GM19467 (cell line): ENCODE results near the gene TRIM23.
A peak's percentile ranks its signal among the peaks of the same experiment; 100 is the strongest.
"Not testable (repeated sequence)": the region's sequence is repeated elsewhere in the genome, so short reads cannot be mapped to it uniquely, and the experiment has no call there.

Experiments used
- ATAC-seq: cut with Tn5 transposase; IDR thresholded peaks from one replicate; pipeline ENCODE4 v1.9.1; 2021; ENCODE audit warnings: mild to moderate bottlenecking, moderate library complexity; ENCODE audit not compliant: unreplicated experiment

TRIM23 gene

DNA sequence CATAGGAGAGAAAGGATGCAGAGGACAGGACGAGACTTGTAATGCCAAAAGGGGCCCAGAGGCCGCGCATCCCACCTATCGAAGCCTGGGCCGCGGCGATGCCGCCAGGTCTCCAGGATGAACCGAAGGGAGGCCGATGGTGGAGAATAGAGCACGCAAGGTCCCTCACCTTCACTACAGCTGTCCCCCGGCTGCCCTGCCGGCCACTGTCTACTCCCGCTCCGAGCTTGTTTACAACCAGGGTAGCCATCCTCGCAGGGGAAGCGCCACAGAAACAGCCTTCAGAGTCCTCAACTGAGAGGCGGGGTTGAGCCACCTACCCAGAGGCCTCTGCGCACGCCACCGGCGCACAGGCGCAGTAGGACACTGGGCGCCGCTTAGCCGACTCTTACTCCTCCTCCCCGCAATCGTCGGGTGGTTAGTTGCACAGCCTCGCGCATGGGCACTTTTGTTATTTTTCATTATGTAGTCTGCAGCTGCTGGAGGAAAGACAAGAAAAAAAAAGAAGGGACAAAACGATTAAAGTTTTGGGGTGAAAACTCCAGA, at the start of gene TRIM23:
TRIM23 (minus strand) TSS at position 309 of the 546 bp plus-strand sequence; CDS start at position 250, 59 bp downstream.
- peak; percentile 93 for ATAC-seq

DNA sequence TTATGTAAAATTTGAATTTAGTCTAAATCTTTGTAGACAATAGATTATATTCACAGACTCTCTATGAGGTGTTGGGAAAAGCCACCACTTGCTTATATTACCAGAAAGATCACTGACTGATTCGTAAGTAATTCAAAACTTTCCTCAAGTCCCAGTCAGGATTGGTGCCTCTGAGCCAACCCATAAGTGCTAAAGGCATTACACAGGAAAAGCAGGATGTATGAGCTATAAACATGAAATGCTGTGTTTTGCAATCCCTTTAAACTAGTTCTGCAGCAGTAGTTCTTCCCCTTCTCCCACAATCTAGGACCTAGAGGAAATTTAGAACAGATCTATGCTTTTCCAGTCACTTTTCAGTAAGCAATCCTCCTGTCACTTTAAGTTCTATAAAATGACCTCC, 48.7 kb upstream of the TRIM23 start:
- ATAC-seq = no peak

DNA sequence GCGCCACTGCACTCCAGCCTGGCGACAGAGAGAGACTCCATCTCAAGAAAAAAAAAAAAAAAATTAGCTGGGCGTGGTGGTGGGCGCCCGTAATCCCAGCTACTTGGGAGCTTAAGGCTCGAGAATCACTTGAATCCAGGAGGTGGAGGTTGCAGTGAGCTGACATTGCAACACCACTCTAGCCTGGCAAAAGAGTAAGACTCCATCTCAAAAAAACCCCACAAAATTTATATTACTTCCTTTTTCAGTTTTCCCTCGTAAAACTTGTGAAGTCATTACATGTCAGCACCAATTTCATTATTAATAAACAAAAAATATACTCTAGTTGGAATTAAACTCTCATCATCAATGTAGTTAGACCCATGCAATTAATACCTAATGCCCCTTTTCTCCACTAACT, 44.6 kb upstream of the TRIM23 start:
- ATAC-seq = no peak

DNA sequence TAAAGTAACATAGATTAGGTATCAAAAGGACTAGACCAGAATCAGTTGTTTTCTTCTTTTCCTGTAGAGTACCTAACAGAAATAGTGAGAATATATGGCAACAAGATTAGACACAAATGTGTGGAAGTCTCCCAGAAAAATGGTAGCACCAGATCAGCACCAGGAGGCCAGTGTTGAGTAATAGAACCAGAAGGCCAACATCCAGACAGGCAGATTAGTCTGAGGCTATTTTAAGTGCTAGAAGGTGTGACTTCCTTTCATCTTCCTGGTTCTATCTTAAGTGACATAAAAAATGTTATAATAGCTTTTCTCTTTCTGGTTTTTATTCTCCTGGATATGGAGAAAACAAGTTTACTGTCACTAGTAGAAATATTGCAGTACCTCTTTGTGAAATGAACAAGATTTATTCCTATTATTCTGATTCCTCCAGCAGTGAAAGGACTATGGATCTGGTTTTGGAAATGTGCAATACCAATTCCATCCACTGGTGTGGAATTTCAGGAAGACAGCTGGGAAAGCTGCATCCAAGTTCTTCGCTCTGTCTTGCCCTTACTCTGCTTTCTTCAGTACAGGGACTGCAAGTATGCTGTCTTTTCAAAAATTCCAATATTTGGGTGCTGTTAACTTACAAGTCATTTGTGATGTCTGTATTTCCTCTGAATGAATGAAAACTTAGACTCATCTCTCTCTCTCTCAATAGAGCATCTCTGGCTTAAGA, 39.8 kb upstream of the TRIM23 start:
- no peak for ATAC-seq

DNA sequence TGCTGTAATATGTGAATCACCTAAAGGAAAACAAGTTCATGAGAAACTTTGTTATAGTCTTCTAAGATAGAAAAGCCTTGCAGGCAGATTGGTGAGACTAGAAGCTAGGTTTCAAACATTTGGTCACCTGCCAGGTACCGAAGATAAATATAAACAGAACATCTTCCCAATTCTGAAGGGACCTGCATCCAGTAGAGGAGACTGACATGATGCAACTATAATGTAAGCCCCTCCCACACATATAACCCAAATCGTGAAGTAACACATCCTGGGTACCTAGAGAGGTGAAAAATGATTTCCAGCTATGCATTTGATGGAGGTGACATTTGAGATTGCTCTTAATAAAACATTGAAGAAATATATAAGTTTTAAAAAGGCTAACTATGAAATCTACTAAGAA, 30.6 kb upstream of the TRIM23 start:
- no peak for ATAC-seq

DNA sequence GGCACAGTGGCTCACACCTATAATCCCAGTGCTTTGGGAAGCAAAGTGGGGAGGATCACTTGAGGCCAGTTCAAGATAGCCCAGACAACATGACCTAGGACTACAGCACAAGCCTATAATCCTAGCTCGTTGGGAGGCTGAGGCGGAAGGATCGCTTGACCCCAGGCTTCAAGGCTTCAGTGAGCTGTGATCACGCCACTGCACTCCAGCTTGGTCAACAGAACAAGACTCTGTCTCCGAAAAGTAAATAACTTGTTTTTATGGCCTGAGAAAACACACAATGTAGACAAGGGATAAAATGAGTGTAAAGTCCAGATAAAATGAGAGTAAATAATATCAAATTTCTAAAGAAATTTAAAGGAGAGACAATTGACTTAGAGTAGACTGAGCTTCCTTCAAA, 27.0 kb upstream of the TRIM23 start:
- no peak for ATAC-seq

DNA sequence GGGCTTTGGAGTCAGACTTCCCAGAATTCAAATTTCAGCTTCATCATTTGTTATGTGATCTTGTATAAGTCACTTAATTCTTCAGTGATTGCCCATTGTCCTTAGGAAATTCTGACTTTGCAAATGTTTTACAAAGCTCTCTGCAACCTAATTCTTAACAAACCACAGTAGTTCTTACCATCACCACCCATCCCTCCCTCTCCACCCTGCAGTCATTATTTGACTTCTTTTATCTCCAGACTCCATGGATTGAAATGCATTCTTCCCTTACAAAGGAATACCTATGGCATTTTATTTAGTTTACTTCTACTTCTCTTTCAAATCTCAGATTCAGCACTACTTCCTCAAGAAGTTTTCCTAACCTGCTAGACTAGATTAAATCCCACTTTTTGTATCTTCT, 23.8 kb upstream of the TRIM23 start:
- no peak for ATAC-seq

DNA sequence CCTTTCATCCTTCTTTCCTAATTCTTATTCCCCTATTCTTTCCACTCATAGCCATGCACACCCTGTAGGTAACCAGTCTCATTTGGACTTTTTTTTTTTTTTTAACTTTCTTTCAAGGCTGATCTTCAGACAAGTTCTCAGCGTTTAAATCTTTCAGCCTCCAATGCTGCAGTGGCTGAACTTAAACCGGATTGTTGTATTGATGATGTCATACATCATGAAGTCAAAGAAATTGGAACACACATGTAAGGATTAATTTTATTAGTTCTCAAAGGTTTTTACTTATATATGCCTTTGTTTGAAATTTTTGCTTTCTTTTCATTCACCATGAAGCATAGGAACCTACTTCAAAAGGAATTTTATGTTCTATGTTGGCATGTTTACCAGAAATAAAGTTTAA, 22.8 kb upstream of the TRIM23 start:
- no peak for ATAC-seq

DNA sequence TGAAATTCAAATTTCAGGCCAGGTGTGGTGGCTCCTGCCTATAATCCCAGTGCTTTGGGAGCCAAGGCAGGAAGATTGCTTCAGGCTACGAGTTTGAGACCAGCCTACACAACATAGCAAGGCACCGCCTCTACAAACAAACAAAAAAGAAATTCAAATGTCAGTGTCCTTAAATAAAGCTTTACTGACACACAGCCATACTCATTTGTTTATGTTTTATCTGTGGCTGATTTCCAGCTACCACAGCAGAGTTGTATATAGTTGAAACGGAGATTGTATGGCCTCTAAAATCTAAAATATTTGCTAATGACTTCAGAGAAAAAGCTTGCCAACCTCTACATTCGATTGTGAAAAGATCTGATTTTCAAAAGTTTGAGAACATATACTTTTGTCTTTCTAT, 16.1 kb upstream of the TRIM23 start:
- no peak for ATAC-seq

DNA sequence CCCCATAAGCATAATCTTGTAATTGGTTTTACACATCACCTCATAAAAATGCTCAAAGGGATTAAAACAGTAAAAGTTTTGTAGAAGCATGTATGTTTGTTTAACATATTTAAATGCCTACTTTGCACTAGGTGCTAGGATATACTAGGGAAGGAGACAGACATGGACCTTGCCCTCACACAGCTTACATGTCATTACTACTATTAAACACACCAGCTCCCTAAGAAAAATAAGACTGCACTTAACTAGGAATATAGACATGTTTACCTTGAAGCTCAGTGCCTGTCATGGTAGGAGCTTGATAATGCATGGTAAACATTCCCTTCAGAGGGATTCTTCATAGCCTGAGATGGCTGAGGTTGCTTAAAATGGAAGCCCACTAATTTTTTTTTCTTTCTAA, 6.8 kb upstream of the TRIM23 start:
- ATAC-seq = no peak

DNA sequence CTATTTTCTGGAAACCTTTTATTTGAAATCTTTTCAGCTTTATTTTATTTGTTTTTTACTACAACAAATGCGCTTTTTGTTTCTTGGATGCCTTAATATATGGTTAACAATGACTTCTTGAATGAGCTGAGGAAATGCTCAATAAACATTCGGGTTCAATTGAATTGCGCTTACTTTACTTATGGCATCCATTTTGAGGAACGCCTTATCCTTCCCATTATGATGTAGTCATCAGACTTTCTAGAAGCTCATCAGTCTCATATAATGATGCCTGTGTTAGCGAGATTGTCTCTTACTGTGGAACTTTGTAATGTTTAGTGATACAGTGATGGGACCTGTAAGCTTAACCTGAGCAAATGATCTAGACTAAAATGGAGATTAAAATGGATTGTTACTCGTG, 1.6 kb upstream of the TRIM23 start:
- ATAC-seq = no peak

DNA sequence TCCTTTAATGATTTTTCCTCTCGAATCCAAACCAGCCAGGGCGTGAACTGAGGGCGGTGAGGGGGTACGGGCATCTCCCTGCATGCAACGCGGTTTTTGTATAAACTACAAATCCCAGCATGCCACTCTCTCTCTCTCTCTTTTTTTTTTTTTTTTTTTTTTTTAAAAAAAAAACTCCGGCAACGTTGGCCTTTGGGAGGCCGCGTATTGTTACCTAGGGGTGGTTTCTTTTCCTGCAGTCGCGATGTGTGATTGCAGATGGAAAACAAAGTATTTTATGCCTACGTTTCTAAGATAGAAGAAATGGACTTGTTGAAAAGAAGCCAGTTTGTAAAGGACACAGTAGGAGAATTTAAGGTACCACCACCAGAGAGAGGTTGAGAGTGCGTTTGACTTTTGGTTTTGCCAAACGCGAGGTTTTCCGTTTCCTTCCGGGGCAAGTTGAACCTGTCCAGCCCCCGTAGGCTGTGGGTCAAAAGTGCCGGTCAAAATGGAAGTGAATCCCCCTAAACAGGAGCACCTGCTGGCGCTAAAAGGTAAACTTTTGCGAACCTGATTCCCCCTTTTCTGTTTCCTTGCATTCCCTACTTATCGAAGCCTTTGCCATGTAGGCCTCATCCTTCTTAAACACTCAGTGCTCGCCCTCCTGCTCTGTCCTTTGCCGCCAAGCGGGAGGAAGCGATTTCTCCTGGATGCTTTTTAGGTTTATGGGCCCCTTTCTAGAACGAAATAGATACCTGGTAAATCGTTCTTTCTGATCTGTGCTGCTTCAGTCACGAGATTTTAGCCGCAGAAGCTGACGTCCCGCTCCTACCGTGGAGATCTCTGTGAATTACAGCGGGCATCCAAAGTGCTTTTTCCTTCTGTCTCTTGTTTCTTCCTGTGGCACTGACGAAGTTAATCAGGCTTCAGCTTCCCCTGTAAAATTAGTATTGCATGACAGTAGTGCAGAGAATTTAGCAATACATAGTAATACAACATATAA, 730 bp upstream of the TRIM23 start, which contains the start of the genes SHLD3 and TRAPPC13:
SHLD3 (plus strand) TSS at position 457 of the 985 bp plus-strand sequence. CDS start 4,561 bp downstream, outside the sequence.
TRAPPC13 (plus strand) TSS at position 457 of the 985 bp plus-strand sequence; CDS start at position 491, 34 bp downstream.
- ATAC-seq = peak; percentile 70

DNA sequence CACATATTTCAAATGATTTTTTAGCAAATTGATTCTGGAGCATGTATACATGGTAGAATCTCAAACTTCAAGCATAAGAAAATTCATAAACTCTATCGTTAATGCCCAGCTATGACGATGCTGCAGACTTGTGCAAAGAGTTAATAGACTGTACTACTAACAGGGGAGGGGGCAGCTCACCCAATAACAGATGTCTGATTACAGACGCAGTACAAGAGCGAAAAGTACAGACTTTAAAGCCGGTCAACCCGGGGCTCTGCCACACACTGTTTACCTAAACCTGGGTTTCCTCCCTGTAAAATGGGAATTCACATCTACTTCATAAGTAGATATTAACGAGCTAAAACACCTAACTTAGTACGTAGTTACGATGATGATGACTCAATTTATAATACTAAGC, 651 bp downstream of the TRIM23 start:
- ATAC-seq = no peak

DNA sequence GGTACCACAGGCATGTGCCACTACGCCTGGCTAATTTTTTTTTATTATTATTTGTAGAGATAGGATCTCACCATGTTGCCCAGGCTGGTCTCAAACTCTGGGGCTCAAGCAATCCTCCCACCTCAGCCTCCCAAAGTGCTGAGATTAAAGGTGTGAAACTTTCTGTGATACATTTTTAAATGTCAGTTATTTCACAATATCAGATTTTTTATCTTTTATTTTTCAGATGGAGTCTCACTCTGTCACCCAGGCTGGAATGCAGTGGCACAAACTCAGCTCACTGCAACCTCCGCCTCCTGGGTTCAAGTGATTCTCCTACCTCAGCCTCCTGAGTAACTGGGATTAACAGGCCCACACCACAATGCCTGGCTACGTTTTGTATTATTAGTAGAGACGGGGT, 2.2 kb downstream of the TRIM23 start:
- ATAC-seq = not testable (repeated sequence)

DNA sequence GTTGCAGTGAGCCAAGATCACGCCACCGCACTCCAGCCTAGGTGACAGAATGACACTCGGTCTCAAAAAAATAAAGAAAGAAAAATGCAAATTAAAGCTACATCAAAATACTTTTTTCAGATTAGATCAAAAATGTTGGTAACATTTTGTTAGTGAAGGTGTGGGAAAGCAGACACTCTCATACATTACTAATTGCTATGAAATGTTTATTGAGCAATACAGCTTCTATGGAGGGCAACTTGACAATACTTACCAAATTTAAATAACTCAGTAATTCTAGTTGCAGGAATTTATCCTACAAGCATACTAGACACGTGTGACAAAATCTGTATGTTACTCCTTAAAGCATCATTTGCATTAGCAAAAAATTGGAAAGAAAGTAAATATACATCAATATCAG, 4.1 kb downstream of the TRIM23 start:
- ATAC-seq = no peak

DNA sequence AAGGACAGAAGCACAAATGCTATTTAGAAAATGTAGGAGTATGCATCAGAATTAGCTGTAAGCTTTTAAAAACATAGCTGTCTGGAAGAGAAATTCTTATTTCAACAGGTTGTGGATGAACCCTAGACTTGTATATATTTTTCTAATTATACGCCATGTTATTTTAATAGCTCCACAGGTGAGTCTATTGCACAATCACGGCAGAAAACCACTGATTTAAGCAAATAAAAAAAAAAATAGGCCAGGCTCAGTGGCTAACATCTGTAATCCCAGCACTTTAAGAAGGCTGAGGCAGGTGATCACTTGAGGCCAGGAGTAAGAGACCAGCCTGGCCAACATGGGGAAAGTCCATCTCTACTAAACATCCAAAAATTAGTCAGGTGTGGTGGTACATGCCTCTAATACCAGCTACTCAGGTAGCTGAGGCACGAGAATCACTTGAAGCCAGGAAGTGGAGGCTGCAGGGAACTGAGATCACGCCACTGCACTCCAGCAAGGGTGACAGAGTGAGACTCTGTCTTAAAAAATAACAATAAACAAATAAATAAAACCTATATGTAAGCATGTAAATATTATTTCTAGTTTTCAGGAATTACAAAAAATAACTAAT, 11.7 kb downstream of the TRIM23 start:
- no peak for ATAC-seq

DNA sequence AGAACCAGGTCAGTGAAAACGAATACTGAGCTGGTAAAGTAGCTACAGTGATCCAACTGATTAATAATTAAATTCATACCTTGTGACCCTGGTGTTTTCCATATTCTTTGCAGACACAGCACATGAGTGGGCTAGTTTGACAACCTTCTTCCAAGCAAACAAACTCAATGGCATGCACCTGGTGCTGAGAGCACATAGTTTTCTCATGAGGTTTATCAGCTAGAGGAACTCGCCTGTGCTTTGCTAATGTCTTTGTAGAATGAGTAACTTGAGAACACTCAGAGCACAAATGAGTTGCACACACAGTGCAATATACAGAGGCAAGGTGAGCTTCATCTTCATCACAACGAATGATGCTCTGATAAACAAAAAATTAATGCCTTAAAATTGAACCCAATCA, 12.6 kb downstream of the TRIM23 start:
- no peak for ATAC-seq

DNA sequence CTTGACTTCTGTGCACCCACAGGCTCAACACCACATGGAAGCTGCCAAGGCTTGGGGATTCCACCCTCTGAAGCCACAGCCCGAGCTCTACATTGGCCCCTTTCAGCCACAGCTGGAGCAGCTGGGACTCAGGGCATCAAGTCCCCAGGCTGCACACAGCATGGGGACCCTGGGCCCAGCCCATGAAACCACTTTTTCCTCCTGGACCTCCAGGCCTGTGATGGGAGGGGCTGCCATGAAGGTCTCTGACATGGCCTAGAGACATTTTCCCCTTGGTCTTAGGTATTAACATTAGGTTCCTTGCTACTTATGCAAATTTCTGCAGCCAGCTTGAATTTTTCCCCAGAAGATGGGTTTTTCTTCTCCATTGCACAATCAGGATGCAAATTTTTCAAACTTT, 22.4 kb downstream of the TRIM23 start:
- ATAC-seq = not testable (repeated sequence)

DNA sequence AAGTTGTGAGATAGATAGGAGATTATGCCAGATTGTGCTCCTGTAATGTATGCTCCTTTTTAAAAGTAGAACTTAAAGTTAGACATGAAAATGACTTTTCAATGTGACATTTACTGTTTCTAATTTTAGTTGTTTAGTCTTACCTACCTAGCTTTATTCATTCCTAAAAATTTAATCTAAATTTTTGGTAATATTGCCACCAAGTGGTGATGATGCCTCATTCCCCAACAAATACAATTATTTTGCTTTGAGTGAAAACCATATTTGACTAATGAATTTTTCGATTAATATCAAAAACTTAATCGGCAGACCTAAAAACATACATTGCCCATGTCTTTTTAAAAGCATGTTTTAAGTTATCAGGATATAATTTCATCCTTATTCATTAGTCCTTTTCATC, 35.4 kb downstream of the TRIM23 start:
- ATAC-seq = no peak

DNA sequence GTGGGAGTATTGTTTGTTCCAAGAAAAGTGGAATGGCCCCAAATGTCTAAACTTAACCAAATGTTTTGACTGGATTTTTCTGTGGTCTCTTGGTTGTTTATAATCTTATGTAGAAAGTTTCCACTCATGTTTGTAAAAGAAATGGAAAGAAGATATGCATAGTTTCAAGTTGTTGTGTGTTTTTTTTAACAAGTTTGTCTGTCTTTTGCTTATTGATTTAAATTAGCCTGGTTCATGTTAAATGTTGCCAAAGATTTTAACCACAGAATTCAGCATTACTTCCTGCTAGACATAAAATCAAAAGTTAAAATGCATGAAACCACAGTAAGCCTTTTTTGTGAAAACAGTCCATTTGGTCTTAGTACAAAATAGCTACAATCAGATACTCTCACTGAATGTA, 47.0 kb downstream of the TRIM23 start:
- ATAC-seq = no peak

DNA sequence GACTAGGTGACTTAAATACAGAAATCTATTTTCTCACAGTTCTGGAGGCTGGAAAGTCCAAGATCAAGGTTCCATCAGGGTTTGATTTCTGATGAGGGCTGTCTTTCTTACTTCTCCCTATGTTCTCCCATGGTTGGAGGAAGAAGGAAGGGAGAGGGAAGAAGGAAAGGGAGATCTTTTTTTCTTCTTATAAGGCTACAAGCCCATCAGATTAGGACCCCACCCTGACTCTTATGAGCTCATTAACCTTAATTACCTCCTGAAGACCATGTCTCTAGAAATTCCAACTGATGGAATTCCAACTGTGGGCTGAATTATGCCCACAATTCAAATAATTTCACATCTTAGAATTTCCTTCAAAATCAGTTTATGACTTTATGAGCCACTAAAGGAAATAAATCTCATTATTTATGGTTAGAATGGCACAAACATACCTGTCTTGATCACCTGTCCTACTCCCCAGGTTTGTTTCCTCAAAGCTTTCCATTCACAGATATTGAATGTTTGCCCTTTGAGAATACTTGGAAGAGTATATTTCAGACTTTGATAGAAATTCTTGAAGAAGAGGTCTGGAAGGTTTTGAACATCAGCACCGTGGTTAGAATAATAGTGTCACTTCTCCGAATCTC, 53.4 kb downstream of the TRIM23 start:
- no peak for ATAC-seq
